ENCODE results near the gene KRT85.

Gene KRT85

DNA sequence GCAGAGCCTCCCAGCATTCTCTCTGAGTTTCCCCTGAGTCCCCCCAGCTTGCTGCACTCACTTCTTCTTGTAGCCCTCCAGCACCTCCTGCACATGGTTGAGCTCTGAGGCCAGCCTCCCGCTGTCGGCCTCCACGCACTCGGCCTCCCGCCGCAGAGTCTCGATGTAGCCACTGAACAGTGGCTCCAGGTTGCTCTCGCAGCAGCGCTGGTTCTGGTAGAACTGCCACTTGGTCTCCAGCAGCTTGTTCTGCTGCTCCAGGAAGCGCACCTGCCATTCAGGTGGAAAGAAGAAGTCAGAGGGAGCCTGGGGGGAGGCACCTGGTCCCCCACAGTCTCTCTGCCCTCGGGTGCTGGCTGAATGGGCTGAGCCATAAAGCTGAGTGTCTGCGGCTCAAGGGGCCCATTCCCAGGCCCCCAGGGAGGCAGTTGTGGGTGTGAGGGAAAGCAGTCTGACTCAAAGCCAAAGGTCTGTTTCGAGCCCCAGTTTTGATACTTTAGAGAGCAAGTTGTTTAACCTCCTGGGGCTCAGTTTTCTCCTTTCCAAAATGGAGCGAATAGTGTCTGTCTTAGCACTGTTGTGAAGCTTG lies 2.3 kb downstream of the KRT85 start:
- DNase-seq, result no peak

DNA sequence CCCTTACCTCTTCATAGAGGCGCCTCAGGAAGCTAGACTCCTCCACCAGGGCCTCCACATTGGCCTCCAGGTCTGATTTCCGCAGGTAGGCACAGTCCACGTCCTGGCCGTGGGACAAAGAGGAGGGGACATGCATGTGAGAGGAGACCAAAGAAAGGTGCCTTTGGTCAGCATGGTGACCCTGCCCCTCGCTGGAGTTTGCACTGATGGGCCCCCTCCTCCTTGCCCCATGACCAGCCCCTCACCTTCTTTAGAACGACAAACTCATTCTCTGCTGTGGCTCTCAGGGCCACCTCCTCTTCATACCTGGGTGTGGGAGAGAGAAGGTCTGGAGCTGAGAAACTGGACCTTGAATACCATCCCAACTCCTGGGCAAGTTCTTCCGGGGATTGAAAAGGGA lies 3.2 kb downstream of the KRT85 start:
- no peak for DNase-seq

DNA sequence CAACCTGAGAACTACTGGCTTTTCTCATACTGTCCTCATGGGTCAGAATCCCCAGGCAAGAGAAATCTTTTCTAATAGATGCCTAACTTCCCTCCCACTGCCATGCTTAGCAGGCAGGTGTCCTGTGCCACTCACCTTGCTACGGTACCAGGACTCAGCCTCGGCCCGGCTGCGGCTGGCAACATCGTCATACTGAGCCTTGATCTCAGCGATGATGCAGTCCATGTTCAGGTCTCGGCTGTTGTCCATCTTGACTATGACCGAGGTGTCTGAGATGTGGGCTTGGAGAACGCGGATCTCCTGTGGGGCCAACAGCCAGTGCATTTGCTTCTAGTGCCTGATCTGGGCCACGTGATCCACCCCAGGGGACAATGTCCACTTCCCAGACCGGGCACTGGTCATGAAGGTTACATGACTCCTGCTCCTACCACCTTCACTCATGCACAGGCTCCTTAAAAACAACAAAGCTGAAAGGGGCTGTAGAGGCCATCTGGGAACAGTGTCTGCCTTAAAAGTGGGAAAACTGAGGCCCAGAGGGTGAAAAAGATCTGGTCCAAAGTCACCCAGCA lies 4.1 kb downstream of the KRT85 start:
- DNase-seq, result no peak

DNA sequence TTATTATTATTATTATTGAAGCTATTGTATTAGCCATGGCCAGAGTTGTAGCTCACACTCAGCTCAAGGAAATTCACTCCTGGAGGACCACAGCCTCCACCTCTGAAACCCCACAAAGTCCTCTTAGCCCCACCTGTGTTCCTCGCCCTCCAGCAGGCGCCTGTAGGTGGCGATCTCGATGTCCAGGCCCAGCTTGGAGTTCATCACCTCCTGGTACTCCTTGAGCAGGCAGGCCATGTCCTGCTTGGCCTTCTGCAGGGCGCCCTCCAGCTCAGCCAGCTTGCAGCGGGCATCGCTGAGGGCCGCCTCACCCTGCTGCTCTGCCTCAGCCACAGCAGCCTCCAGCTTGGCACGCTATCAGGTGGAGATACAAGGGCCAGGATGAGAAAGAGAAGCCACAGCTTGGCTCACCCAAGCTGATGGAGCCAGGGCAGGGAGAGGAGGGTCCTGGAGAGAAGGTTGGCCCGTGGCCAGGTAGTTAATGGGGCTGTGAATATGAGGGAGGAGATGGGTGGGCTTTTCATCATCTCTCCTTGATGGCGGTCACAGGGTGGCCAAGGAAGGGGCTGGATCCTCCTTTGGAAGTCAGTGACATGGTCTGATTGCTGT lies 5.1 kb downstream of the KRT85 start:
- peak; percentile 11 for DNase-seq

DNA sequence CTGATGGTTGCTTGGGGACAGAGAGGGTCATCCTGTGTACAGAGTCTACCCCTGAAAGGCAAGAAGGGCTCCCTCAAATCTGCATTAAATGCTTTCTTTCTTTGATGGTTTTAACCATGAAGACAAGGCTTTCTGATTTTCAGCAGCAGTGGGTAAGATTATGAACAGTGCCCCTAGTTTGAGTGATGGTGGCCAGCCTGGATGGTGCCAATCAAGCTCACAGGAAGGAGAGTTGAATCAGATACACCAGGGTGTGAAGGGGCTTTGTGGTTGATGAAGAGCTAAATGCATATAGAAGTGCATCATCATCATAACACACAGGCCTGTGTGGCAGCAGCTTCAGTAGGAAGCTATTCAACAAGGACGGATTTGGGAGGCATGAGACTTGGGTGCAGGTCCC lies 5.7 kb downstream of the KRT85 start:
- DNase-seq, result no peak

DNA sequence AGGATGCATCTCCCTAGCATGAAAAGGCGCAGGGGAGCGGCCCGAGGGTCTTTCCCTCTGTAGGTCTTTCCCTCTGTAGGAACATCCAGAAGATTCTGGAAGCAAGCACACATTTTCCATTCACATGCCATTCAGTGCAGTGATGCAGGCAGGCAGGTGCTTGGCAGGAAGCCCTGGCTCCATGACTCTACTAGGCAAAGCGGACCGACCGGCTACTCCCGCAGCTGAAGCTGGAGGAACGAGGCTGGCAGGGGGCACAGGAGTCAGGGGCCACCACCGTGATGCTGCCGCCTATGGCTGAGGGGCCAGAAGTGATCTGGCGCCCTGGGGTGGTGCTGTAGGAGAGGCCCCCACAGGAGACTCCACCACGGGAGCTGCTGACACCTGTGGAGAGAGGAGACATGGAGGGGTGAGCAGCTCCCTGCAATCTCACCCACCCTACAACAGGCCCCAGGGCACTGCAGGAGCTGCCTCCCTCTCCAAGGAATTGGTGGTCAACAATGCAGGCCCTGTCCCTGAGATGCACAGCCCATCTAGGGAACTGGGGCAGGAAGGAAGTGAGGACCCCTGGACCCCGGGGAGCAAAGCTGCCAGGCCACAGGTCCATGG lies 6.5 kb downstream of the KRT85 start:
- no peak for DNase-seq

DNA sequence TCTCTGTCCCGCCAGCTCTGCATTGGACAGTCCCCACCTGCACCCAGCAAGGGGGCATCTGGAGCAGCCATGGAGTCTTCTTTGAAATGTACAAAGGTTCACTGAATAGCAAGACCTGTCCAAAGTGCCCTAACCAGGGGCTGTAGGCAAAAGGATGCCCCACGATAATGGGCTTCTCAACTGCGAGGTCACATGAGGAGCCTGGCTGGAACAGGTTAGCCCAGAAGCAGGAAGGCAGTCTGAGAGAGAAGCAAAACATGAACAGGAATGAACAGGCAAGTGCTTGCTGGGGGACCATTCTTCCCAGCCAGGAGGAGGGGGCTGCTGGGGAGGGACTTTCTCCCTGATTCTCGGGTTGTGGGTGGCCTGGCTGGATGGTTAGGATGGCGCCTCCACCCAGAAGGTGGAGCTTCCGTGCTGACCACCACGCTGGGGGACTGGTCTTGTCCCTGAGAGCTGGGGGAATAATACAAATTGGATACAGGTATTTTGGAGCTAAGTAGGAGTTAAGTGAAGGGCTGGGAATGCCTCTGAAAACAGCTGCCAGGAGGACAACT lies 7.1 kb downstream of the KRT85 start:
- no peak for DNase-seq

DNA sequence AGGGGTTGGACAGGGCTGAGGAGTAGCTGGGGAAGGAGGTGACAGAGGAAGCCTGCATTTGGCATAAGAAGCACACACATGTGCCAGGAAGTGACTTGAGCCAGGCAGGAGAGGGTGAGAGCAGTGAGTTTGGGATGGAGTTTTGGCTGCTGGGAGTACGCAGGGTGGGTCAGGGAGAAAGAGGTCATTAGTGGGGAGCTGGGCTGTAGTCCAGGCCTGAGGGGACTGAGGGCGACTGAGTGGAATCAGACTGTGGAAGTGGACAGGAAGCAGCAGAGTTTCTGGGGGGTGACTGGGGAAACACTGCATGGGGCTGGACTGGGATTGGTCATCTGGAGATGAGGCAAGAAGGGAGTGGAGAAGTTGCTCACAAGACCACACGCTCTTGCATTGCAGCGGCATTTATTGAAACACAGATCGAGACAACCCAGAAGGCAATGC lies 7.6 kb downstream of the KRT85 start:
- no peak for DNase-seq

DNA sequence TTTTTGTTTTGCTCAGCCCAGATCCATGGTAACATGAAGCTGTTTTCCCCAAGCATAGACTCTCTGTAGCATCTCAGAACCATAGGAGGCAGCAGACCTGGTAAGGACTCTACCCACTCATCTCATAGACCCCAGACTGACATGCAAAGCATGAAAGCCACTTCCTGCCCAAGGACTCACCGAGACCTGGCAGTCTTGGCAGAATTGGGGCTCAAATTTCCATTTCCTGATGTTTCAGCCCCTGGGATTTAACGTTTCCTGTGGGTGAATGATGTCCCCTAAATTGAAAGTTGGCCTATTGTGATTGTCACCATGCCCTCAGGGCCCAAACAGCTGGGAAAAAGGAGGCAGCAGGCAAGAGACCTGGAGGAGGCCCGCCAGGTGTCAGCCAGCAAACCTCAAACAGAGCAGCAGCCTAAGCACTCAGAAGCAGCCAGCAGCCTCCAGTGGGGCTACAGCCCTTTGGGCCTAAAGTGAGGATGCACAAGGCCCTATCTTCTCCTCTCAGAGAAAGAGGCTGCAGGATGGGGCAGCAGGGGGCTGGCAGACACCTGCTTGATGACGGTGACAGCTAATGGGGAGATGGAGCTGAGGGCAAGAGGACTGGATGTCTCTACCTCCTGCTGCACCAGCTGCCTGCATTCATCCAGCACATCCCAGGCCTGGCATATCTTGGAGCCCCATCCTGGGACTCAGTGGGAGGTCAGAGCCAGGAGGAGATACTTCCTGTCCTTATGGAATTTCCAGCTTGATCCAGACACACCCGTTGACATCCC lies 8.5 kb downstream of the KRT85 start:
- DNase-seq, result peak; percentile 13

DNA sequence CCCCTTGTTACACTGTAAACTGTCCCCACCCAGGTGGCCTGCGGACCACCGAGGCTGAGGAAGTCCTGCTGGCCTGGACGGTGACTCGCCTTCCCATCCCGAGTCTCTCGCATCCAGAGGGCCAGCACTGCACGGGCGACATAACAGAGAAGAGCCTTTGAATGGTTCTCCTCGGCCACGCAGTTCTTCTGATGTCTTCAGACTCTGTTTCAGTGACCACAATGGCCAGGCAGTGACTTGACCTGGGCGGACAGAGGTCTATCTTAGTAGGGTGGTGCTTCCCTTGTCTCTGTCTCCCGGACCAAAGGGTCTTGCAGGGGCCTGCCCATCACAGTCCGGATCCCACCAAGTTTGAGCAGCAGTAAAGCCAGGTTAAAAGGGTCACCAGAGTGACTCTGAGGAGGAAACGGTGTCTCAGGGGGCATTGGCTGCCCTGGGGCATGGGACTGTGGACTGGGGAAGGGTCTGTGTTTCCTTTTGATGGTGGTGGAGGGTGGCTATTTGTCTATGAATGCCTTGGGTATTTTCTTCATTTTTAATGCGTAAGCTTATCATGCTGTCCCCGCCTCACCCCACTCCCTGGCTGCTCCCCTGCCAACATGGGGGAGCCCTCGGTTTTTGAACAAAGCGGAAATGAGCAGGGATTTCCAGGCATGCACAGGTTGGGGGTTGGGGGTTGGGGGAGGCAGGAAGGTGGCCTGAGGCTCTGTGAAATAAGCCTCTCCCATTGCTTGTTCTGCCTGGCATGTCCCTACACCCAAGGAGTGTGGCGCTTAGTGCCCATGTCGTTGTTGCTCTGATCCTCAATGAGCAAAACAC lies 10.3 kb downstream of the KRT85 start:
- DNase-seq, result no peak

DNA sequence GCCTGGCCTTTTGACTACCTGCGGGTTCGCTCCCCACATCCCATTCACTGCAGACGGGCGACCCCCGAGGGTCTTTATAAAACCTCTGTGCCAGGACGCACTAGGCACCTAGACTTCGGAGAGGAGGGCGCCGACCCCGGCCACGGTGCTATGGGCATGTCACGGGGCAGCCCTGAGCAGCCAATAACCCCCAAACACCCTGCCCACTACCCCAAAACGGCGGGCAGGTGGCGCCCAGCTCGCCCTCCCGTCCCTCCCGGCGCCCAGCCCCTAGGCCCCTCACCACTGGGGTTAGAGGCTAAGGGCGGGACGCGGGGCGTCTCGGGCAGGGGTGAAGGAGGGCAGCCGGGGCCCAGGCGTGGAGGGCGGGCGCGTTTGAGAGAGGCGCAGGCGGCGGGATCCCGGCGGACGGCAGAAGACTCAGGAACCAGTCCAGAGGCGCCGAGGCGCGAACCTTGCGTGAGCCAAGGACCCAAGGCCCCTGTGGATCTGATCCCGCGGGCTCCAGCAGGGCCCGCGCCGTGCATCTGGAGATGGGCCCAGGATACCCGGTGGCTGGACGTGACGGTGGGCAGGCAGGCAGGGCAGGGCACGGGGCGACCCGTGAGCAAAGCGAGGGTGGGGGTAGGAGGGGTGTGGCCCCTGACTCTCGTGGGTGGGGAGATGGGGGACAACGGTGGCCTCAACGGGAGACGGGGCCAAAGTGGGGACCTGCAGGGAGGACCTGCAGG lies 11.1 kb downstream of the KRT85 start:
- DNase-seq, result no peak

DNA sequence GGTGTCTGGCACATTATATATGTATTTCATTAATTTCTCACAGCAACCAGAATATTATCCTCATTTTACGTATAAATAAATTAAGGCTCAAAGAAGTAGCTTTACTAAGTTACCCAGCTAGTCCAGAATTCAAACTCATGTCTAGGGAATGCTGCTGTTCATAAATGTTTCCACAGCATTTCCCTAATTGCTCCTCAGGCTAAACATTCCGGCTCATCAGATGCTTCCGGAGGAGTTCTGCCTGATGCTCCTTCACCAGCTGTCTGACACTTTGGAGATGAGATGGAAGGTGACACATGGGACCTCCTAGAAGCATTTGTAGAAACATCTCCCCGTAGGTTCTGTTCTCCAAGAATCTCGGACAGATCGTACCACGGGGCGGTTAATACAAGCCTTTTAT lies 12.1 kb downstream of the KRT85 start:
- DNase-seq, result no peak

DNA sequence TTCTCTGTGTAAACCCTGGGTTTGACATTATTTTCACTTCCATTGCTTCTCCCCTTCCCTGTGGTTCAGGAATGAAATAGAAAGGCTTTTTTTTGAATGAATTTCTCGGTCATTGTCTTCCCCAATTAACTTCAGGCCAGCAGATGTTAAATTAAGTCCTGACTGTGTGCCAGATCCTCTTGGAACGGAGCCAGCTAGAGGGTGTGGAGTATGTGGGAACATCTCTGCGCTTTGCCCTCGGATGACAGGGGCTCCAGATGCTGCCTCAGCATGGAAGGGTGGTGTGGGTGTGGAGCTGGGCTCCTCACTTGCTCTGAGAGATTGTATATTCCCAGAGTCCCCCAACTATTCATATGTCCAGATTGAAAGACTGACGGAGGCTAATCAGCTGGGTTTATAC lies 13.1 kb downstream of the KRT85 start:
- no peak for DNase-seq

DNA sequence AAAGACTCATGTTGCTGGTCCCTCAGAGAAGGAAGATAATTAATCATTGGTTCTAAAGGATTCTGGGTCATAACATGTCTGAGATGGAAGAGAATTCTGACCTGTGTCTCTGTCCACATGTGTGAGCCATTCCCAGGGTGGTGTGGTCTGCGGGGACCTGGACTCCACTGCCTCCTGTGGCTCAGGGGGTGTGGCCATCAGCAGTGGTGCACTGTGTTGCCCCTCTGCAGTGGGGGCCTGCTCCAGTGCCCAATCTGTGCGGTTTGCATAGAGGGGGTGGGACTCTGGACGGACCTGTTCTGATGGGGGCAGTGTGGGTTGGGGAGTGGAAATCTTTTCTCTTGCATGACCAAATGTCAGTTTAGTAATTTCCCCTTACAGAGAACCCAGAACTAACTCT lies 13.5 kb downstream of the KRT85 start:
- no peak for DNase-seq

DNA sequence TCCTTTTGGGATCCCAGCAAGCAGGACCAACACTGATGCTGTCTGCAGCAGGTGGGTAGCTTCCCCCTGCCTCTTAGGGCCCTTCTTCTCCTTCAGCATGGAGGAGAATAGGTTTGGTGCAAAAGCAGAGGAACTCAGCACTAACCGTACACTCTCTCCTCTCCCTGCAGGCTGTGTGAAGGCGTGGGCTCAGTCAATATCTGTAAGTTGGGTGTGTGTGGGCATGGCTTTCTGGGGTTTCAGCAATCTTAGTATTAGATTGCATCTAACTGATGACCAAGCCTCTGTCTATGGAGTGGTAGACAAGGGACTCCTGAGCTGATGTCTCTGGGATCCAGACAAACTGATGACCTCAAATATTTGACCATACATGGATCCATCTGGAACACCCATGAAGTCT lies 14.3 kb downstream of the KRT85 start:
- DNase-seq, result no peak

DNA sequence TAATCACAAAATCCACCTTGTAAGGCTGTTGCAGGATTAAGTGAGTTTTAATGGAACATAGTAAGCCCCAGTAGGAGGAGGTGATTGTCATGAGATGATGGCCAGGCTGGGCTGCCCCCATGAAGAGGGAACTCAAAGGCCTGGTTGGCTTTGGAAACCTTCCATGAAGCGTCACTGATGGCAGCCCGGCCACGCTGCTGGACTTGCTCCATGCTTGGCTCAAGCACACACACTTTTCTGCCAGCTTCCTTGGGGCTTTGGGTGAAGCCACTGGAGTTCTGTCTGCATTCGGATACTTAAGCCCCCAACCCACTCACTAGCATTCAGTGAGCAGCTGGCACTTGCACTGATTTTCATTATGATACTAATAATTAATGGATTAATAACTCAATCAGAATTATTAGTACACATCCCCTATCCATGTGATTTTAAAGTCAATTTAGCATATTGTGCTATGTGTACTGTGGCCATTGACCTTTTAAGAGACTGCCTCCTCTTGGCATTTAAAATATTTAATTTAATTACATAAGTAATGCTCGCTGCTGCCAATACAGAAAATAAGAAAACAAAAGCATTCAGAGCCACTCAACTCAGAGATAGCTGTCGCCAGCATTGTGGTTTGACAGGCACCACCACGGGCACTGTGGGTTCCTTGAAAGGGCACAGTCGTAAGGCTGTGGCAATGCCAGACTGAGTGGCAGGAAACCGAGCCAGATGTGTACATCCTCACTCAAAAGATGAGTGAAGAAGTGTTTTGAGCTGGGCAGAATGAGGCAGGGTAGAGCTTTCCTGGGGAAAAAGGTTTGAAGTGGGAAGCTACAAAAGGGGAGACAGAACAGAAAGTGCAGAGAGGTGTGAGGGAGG lies 15.9 kb downstream of the KRT85 start:
- DNase-seq, result peak; percentile 56

DNA sequence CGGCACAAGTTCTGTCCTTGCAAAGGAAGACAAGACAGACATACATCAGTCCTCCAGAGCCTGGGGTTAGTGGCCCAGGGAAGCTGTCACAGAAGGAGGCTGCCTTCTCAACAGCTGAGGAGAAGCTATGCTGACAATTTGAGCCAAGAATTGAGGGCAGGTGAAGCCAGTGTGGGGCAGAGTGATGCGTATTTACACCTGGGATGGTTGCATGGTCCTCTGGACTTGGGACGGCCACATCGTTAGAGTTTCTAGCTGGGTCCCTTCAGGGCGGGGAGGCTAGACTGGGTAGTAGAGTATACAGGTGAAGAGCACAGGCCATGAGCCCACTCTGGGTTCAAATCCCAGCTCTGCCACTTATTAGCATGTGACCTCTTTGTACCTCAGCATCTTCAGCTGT lies 16.5 kb downstream of the KRT85 start:
- DNase-seq, result no peak

DNA sequence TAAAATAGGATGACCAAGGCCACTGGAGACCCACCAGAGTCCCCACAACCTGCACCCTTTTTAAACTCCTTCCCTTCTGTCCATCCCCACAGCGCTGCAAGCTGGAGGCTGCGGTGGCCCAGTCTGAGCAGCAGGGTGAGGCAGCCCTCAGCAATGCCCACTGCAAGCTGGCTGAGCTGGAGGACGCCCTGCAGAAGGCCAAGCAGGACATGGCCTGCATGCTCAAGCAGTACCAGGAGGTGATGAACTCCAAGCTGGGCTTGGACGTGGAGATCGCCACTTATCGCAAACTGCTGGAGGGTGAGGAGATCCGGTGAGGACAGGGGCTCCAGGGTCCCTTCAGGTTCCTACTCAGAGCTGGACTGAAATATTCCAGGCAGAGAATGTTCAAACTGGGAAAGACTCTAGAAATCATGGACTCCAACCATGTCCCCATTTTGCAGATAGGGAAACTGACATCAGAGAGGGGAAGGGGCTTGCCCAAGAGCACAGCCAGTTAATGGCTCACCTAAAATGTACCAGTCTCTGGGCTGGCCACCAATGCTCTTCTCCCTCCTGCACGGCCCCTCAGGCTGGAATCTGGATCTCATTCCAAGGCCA lies 17.2 kb downstream of the KRT85 start:
- no peak for DNase-seq

DNA sequence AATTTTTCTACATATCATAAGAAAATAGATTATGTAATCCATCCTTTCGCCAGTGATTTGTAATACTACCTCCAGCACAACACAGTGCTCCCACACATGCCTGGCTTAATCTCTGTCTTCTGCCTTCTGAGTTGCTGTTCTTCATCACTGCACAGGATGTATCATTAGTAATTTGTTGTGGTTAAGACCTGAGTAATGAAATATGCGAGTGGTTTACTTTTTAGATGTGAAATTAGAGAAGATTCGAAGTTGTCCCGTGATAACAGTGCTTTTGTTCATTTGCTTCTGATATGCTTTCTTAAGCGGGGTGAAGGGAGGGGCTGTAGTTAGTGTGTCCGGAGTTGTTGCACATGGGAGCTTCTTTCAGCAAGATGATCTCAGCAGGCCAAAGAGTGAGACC lies 18.1 kb downstream of the KRT85 start:
- no peak for DNase-seq
